ENCODE measurements around the gene FBXL15. TPM values are rescaled to one million over a fixed set of nuclear protein-coding genes. Genes with fewer than 3 reads are reported as not detected.

The FBXL15 gene
- total and polyA plus RNA-seq, 9 of the 15 experiments (the other 6 are each of a cell fraction or from before 2014, with no cell fraction given): 0.08 to 25.9 (median 3.5) TPM

- TF ChIP-seq, protein P1, sequence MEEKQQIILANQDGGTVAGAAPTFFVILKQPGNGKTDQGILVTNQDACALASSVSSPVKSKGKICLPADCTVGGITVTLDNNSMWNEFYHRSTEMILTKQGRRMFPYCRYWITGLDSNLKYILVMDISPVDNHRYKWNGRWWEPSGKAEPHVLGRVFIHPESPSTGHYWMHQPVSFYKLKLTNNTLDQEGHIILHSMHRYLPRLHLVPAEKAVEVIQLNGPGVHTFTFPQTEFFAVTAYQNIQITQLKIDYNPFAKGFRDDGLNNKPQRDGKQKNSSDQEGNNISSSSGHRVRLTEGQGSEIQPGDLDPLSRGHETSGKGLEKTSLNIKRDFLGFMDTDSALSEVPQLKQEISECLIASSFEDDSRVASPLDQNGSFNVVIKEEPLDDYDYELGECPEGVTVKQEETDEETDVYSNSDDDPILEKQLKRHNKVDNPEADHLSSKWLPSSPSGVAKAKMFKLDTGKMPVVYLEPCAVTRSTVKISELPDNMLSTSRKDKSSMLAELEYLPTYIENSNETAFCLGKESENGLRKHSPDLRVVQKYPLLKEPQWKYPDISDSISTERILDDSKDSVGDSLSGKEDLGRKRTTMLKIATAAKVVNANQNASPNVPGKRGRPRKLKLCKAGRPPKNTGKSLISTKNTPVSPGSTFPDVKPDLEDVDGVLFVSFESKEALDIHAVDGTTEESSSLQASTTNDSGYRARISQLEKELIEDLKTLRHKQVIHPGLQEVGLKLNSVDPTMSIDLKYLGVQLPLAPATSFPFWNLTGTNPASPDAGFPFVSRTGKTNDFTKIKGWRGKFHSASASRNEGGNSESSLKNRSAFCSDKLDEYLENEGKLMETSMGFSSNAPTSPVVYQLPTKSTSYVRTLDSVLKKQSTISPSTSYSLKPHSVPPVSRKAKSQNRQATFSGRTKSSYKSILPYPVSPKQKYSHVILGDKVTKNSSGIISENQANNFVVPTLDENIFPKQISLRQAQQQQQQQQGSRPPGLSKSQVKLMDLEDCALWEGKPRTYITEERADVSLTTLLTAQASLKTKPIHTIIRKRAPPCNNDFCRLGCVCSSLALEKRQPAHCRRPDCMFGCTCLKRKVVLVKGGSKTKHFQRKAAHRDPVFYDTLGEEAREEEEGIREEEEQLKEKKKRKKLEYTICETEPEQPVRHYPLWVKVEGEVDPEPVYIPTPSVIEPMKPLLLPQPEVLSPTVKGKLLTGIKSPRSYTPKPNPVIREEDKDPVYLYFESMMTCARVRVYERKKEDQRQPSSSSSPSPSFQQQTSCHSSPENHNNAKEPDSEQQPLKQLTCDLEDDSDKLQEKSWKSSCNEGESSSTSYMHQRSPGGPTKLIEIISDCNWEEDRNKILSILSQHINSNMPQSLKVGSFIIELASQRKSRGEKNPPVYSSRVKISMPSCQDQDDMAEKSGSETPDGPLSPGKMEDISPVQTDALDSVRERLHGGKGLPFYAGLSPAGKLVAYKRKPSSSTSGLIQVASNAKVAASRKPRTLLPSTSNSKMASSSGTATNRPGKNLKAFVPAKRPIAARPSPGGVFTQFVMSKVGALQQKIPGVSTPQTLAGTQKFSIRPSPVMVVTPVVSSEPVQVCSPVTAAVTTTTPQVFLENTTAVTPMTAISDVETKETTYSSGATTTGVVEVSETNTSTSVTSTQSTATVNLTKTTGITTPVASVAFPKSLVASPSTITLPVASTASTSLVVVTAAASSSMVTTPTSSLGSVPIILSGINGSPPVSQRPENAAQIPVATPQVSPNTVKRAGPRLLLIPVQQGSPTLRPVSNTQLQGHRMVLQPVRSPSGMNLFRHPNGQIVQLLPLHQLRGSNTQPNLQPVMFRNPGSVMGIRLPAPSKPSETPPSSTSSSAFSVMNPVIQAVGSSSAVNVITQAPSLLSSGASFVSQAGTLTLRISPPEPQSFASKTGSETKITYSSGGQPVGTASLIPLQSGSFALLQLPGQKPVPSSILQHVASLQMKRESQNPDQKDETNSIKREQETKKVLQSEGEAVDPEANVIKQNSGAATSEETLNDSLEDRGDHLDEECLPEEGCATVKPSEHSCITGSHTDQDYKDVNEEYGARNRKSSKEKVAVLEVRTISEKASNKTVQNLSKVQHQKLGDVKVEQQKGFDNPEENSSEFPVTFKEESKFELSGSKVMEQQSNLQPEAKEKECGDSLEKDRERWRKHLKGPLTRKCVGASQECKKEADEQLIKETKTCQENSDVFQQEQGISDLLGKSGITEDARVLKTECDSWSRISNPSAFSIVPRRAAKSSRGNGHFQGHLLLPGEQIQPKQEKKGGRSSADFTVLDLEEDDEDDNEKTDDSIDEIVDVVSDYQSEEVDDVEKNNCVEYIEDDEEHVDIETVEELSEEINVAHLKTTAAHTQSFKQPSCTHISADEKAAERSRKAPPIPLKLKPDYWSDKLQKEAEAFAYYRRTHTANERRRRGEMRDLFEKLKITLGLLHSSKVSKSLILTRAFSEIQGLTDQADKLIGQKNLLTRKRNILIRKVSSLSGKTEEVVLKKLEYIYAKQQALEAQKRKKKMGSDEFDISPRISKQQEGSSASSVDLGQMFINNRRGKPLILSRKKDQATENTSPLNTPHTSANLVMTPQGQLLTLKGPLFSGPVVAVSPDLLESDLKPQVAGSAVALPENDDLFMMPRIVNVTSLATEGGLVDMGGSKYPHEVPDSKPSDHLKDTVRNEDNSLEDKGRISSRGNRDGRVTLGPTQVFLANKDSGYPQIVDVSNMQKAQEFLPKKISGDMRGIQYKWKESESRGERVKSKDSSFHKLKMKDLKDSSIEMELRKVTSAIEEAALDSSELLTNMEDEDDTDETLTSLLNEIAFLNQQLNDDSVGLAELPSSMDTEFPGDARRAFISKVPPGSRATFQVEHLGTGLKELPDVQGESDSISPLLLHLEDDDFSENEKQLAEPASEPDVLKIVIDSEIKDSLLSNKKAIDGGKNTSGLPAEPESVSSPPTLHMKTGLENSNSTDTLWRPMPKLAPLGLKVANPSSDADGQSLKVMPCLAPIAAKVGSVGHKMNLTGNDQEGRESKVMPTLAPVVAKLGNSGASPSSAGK (IDR thresholded peaks at IDR 0.05): peak; percentile 70
- TF ChIP-seq NR2C1 (IDR thresholded peaks at IDR 0.05) (no peak), NR2C1 (tag; IDR thresholded peaks at IDR 0.05) (no peak), ZNF740 (CRISPR knock-in tag; IDR thresholded peaks at IDR 0.05) (0 out of 2 replicates have a peak, but pooled peaks have one; percentile 34), ZNF740 (tag; IDR thresholded peaks at IDR 0.05) (no peak), LEF1 (IDR thresholded peaks at IDR 0.05) (no peak), TAF15 (IDR thresholded peaks at IDR 0.05; ENCODE audit: low read depth, low read length) (no peak), ZNF431 (CRISPR knock-in tag; IDR thresholded peaks at IDR 0.05) (peak; percentile 25; the same call in 1 of the 2 replicates), KLF6 (CRISPR knock-in tag; IDR thresholded peaks at IDR 0.05; ENCODE audit: borderline replicate concordance) (no peak), FOXA3 (CRISPR knock-in tag; conservative IDR thresholded peaks at IDR 0.05 in 1 of 2, IDR thresholded peaks at IDR 0.05 in 1 of 2) (0 out of 4 replicates have a peak, but pooled peaks of 1 of the 2 experiments have one; percentile 54), MAX (CRISPR knock-in tag; IDR thresholded peaks at IDR 0.05) (peak; percentile 87), RBFOX2 (IDR thresholded peaks at IDR 0.05; ENCODE audit: low read depth, low read length) (0 out of 2 replicates have a peak, but pooled peaks have one; percentile 32), TEAD1 (CRISPR knock-in tag; IDR thresholded peaks at IDR 0.05) (peak in 1 of 2 experiments; percentile 52; a peak in 1 of 4 replicates), SRSF7 (optimal IDR thresholded peaks at IDR 0.05; ENCODE audit: low read depth, low read length) (no peak)
These were observed 1.9 kb upstream of the FBXL15 start, which contains the start of gene PSD (continued) for GRCh38 chr10:102418622-102419268.
